ENCODE results near the gene OST4. TPM values are rescaled to one million over a fixed set of nuclear protein-coding genes. Genes with fewer than 3 reads are reported as not detected.

The OST4 gene
- total and polyA plus RNA-seq, 10 of the 15 experiments (the other 5 are each of a cell fraction or from before 2014, with no cell fraction given), result 270 to 1,543 (median 523) TPM

DNA sequence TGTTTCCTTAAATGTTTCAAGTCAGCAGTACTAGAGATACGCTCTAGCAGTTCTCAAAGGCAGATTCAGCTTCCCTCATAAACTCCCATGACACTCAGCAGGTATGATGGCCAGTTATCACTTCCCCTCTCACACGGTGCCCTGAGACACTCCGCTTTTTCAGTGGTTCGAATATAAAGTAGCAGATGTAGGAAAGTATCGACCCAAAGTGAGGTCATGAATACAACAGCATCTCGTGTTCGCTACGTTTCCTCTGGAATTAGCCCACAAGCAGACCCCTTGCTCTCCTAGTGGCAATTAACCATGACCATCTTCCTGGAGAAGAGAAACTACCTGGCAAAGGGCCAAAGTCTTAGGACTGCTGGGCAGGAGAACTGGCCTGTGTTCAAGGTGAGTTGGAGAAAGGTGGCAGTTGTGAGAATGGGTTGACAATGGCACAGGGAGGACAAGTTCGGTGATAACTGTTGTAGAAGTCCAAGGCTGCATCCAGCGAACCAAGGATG lies 29.2 kb downstream of the OST4 start (continued):
- TF ChIP-seq MEF2A (IDR thresholded peaks at IDR 0.05; ENCODE audit: insufficient read depth, low read depth, low read length), result 0 out of 2 replicates have a peak, but pooled peaks have one; percentile 29

DNA sequence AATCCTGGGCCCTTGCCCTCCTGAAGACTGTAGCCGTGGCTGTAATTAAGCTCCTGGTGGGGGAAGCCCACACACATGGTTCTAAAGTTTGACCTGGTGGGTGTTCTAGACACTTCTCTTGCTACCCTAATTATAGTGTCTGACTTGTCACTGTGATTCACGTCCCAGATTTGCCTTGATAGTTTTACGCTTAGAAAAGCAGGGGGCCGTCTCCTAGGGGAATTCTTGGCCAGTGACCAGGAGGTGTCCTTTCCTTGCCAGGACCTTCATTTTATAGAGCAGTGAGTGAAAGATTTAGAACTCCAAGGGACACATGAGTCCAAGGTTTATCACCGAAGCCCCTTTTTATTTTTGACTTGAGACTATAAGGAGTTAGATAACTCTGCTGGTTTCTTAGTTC lies 29.7 kb downstream of the OST4 start:
- Histone ChIP-seq H3K4me3 (no peak overlapping the region), H3K36me3 (ENCODE audit: control insufficient read depth in 2 of 2, insufficient read depth in 2 of 2, low read length in 1 of 2) (peaks cover 32 to 36% of the 10 kb centered on the region in 2 experiments), H3K4me1 (ENCODE audit: control insufficient read depth, insufficient read depth, low read length) (peaks cover 33% of the 10 kb centered on the region), H3K9me3 (replicated peaks; ENCODE audit: control insufficient read depth, insufficient read depth, low read length) (no peaks in the 10 kb centered on the region), H3K27me3 (replicated peaks in 1 of 2; ENCODE audit: control insufficient read depth in 2 of 2, insufficient read depth in 2 of 2, low read length in 1 of 2) (no peaks in the 10 kb centered on the region), H3K27ac (ENCODE audit: control insufficient read depth, insufficient read depth) (peak overlapping the region; percentile 70), H3K79me2 (ENCODE audit: control insufficient read depth, insufficient read depth, low read length) (no peaks in the 10 kb centered on the region), H4K20me1 (ENCODE audit: control insufficient read depth, insufficient read depth) (no peaks in the 10 kb centered on the region), H3K4me2 (ENCODE audit: control insufficient read depth, insufficient read depth) (peak overlapping the region; percentile 19), H2AFZ (ENCODE audit: control insufficient read depth, low read depth, low read length) (no peak overlapping the region), H3K9ac (ENCODE audit: control insufficient read depth, insufficient read depth, low read length) (no peak overlapping the region; the same call in 1 of the 2 replicates)
- TF ChIP-seq, protein P1, sequence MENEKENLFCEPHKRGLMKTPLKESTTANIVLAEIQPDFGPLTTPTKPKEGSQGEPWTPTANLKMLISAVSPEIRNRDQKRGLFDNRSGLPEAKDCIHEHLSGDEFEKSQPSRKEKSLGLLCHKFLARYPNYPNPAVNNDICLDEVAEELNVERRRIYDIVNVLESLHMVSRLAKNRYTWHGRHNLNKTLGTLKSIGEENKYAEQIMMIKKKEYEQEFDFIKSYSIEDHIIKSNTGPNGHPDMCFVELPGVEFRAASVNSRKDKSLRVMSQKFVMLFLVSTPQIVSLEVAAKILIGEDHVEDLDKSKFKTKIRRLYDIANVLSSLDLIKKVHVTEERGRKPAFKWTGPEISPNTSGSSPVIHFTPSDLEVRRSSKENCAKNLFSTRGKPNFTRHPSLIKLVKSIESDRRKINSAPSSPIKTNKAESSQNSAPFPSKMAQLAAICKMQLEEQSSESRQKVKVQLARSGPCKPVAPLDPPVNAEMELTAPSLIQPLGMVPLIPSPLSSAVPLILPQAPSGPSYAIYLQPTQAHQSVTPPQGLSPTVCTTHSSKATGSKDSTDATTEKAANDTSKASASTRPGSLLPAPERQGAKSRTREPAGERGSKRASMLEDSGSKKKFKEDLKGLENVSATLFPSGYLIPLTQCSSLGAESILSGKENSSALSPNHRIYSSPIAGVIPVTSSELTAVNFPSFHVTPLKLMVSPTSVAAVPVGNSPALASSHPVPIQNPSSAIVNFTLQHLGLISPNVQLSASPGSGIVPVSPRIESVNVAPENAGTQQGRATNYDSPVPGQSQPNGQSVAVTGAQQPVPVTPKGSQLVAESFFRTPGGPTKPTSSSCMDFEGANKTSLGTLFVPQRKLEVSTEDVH (IDR thresholded peaks at IDR 0.05; ENCODE audit: low read depth, partially characterized antibody), result peak; percentile 27
- no peak for TF ChIP-seq CBX3 (IDR thresholded peaks at IDR 0.05; ENCODE audit: borderline replicate concordance, low read depth)
- ChIA-PET POLR2A (interaction anchor here (0.6 to 3.9 kb wide), 4 partner anchors 10 to 1831 kb away, joined by 3 to 34 read pairs (median 8); partner anchors contain the start of gene AGBL5), RAD21 (ENCODE audit: unreplicated experiment) (interaction anchor here (1.0 to 4.1 kb wide), 4 partner anchors 8 to 31 kb away, joined by 3 to 31 read pairs (median 4); partner anchors contain the start of genes AGBL5 and OST4), SMC1A (ENCODE audit: uncharacterized antibody, unreplicated experiment) (interaction anchor here (0.7 to 2.8 kb wide), 5 partner anchors 8 to 79 kb away, joined by 3 to 15 read pairs (median 6); partner anchors contain the start of genes AGBL5 and TMEM214), CTCF (interaction anchor here (0.8 to 5.2 kb wide), 3 partner anchors 8 to 128 kb away, joined by 3 to 26 read pairs (median 6); partner anchors contain the start of gene AGBL5)
- DNase-seq (ENCODE audit: low read depth, low spot score), result no peak
- ATAC-seq, result peak; percentile 69
- FAIRE-seq, result no peak
- BruUV-seq (replicated peaks), result no TSS peak
- intact Hi-C loops (cut with micrococcal nuclease; ENCODE audit: unreplicated experiment) (no loop called here), in situ Hi-C loops (cut with MboI) (no loop called here)
- 6% methylated on average over 5 of the region's 5 CpGs for WGBS (ENCODE audit: insufficient coverage, insufficient replicate concordance, low lambda C conversion rate, missing lambda C conversion rate)
